Ovary (tissue), 9 donors: ENCODE data around the gene MYO5B. TPM values are rescaled to one million over a fixed set of nuclear protein-coding genes. Genes with fewer than 3 reads are reported as not detected.
"Not testable (repeated sequence)": the region's sequence is repeated elsewhere in the genome, so short reads cannot be mapped to it uniquely, and the experiment has no call there.

Experiments used
- DNase-seq, 5 donors: peaks; one replicate each; pipeline ENCODE4 v3.0.0-alpha.2; 2019 to 2020
- H3K27ac ChIP-seq, 2 donors: fragments of 200-600 bp; one replicate each; pipeline versions ENCODE4 v1.5.1 to v1.8.0; 2019 to 2022
- H3K27me3 ChIP-seq: fragments of 200-600 bp; one replicate; pipeline ENCODE4 v1.8.0; 2022
- H3K36me3 ChIP-seq: fragments of 200-600 bp; sonication (generic); one replicate; pipeline ENCODE4 v1.5.1; 2019
- H3K4me1 ChIP-seq: one replicate; pipeline ENCODE4 v1.8.1; 2013; ENCODE audit warnings: mild to moderate bottlenecking, moderate library complexity; ENCODE audit not compliant: insufficient read depth
- H3K4me3 ChIP-seq: fragments of 200-600 bp; sonication (generic); one replicate; pipeline ENCODE4 v1.5.1; 2017
- H3K9me3 ChIP-seq, 2 donors: fragments of 200-600 bp in 1 of 2; sonication (generic) in 1 of 2; one replicate each; pipeline versions ENCODE4 v1.5.1 to v1.8.1; 2013 to 2019; ENCODE audit warnings: mild to moderate bottlenecking in 1 of 2, moderate library complexity in 1 of 2
- EP300 ChIP-seq: sonication (generic); formaldehyde crosslinking; IDR thresholded peaks from one replicate; pipeline ENCODE4 v1.6.1; 2017; ENCODE audit warnings: antibody characterized with exemption
- POLR2A ChIP-seq: fragments of 450-650 bp; IDR thresholded peaks from one replicate; pipeline ENCODE4 v1.6.1; 2017; ENCODE audit warnings: antibody characterized with exemption, mild to moderate bottlenecking, moderate library complexity
- WGBS, 3 donors: extraction: QIAGEN DNeasy Blood & Tissue Kit in 1 of 3; methylation state at CpG; one replicate each; pipeline versions ENCODE4 v1.1.5 to v1.1.7; 2013 to 2017; 5-methylcytosine and 5-hydroxymethylcytosine counted together
- intact Hi-C, 4 donors: fragments of 100-400 bp; cut with DNase I; formaldehyde crosslinking; loops; one replicate each; pipeline versions ENCODE4 v1.11.0 to v1.15.1; 2022 to 2023
- polyA plus RNA-seq, 2 donors: library from polyadenylated mRNA; stranded (reverse); fragments of 200-250 nt in 1 of 2; fragments of 350-450 nt in 1 of 2; fragmentation: Illumina TruSeq in 1 of 2; extraction: RNeasy Lipid Tissue Mini Kit (QIAGEN cat#74804) in 1 of 2; gene quantifications; one replicate each; pipeline ENCODE4 v1.2.3, GENCODE V29; 2013 to 2014
- total RNA-seq, 7 donors: library from RNA; depleted of rRNA in 2 of 7; stranded (reverse); fragments of >200 nt in 2 of 7; fragmentation: NEBNext Ultra II Directional in 3 of 7; extraction: Animal tissue kit (Norgen Biotek cat#: 25700) in 3 of 7; gene quantifications; one replicate each; pipeline versions ENCODE4 v1.1.0 to v1.2.4, GENCODE V29; 2016 to 2023
- TF ChIP-seq, protein P1 (sequence below), 3 donors: fragments of 450-650 bp in 2 of 3; fragments of 200-600 bp in 1 of 3; IDR thresholded peaks; one replicate each; pipeline versions ENCODE4 v1.5.1 to v1.8.0; 2016 to 2022; ENCODE audit warnings: antibody characterized with exemption in 3 of 3, mild to moderate bottlenecking in 1 of 3
- donor health status: DM: no; HTN: no; CAD: no; lungs with moderate emphysema.
- donor health status: DM: no; HTN: no; CAD: no.
- donor health status: Bipolar disorder and iron deficiency.
- donor health status: DM: yes; HTN: yes; CAD: no.
- donor health status: DM: no; HTN: no; CAD: no.
- donor health status: DM: yes; HTN: yes; CAD: no.

The MYO5B gene
- total and polyA plus RNA-seq, 9 donors: 0.25 to 25.5 (median 1.5) TPM

DNA sequence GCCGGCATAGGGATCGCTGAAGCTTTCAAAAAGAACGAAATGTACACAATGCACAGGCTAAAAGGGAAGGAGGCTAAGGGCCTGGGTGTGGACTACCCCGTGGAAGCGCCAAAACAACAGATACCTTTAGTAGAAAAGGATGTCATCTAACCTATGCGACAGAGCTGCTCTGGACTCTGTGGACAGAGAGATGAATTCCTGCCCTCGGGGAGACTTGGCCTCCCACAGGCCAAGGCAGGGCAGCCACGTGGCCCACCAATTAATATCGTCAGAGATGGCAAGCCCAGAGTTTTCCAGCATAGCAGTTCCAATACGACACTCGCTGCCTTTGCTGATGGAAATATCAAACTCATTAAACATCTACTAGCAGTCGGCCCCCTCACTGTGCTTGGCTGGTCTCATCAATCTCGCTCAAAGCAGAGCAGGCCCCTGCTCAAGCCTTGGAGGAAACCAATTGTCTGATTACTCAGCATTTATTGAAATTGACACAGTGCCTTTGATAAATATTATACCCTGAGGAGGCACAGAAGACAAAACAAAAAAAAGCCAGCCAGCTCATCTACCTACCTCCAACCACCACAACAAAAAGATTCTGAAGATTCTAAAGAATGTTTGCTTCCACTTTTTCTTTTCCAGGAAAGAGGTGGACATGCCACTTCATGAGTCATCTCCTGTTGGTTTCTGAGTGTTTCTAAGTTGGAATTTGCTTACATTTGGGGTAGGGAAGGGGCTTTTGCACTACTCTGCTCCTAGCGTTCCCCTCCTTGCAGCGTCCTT, 302.6 kb downstream of the MYO5B start:
- intact Hi-C loops: no loop called here
- H3K36me3 ChIP-seq: no peaks in the 10 kb centered on the region
- WGBS, 3 donors: 61 to 70% (median 70%) methylated on average over 15 of the region's 15 CpGs
- no peaks in the 10 kb centered on the region for H3K9me3 ChIP-seq
- H3K4me3 ChIP-seq: no peak overlapping the region
- no peak overlapping the region for H3K27ac ChIP-seq
- no peaks in the 10 kb centered on the region for H3K27me3 ChIP-seq
- no peak for DNase-seq
- TF ChIP-seq, protein P1, sequence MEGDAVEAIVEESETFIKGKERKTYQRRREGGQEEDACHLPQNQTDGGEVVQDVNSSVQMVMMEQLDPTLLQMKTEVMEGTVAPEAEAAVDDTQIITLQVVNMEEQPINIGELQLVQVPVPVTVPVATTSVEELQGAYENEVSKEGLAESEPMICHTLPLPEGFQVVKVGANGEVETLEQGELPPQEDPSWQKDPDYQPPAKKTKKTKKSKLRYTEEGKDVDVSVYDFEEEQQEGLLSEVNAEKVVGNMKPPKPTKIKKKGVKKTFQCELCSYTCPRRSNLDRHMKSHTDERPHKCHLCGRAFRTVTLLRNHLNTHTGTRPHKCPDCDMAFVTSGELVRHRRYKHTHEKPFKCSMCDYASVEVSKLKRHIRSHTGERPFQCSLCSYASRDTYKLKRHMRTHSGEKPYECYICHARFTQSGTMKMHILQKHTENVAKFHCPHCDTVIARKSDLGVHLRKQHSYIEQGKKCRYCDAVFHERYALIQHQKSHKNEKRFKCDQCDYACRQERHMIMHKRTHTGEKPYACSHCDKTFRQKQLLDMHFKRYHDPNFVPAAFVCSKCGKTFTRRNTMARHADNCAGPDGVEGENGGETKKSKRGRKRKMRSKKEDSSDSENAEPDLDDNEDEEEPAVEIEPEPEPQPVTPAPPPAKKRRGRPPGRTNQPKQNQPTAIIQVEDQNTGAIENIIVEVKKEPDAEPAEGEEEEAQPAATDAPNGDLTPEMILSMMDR (IDR thresholded peaks at IDR 0.05): no peak
- TF ChIP-seq POLR2A (no peak), EP300 (no peak)
- H3K4me1 ChIP-seq: no peaks in the 10 kb centered on the region

DNA sequence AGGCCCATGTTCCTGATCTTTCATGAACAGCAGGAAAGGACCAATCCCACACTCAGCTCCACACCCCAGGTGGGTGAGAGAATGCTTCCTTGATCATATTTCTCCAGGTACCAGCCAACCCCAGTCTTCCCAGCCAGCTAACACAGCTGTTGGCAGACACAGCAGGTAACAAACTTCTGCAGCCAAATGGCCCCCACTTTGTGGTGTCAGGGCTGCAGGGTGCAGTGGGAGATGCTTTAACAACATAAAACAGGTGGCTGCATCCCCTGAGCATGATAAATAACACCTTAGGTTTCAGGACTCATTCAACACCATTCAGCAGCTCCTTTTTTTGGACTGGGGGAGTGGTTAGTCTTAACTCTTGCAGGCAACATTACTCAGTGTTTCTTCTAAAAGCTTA, 304.9 kb downstream of the MYO5B start:
- Histone ChIP-seq H3K4me3 (no peak overlapping the region), H3K4me1 (no peaks in the 10 kb centered on the region), H3K27ac (no peak overlapping the region), H3K27me3 (no peaks in the 10 kb centered on the region), H3K9me3 (no peaks in the 10 kb centered on the region), H3K36me3 (no peaks in the 10 kb centered on the region)
- no peak for TF ChIP-seq POLR2A
- no peak for TF ChIP-seq EP300
- TF ChIP-seq, protein P1 (IDR thresholded peaks at IDR 0.05): no peak
- DNase-seq: no peak
- intact Hi-C loops: no loop called here

DNA sequence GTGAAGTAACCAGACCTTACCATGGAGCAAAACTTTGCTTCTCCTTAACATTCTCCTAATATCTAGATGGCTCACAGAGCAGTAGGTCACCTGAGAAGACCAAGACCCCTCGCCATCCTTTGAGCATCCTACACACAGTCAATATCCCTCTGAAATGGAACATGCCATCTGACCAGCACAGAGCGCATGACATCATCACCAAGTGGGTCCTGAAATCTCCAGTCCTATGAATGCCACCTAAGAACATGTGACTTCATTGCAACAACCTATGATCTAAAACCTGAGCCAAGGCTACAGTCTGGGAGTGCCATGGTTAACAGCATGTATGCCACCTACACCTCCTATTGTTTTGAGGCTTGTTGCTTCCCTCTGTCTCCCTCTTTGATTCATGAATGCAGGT, 305.4 kb downstream of the MYO5B start:
- H3K4me1 ChIP-seq, H3K9me3 ChIP-seq, H3K4me3 ChIP-seq, intact Hi-C loops, H3K27ac ChIP-seq, DNase-seq, H3K36me3 ChIP-seq, H3K27me3 ChIP-seq: not testable (repeated sequence)
- 32 to 41% (median 38%) methylated on average over 2 of the region's 2 CpGs for WGBS, 3 donors

DNA sequence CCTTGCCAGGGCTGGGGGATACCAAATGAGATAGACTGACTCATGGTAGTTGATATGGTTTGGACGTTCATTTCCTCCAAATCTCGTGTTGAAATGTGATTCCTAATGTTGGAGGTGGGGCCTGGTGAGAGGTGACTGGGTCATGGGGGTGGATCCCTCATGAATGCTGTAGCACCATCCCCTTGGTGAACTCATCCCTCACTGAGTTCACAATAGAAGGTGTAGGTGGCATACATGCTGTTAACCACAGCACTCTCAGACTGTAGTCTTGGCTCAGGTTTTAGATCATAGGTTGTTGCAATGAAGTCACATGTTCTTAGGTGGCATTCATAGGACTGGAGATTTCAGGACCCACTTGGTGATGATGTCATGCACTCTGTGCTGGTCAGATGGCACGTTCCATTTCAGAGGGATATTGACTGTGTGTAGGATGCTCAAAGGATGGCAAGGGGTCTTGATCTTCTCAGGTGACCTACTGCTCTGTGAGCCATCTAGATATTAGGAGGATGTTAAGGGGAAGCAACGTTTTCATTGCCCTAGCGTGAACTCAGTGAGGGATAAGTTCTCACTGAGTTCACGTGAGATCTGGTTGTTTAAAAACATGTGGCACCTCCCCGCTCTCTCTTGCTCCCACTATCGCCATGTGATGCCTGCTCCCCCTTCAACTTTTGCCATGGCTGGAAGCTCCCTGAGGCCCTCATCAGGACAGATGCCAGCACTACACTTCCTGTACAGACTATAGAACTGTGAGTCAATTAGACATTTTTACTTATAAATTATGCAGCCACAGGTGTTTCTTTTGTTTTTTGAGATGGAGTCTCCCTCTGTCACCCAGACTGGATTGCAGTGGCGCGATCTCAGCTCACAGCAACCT, 307.8 kb downstream of the MYO5B start:
- no peaks in the 10 kb centered on the region for H3K27me3 ChIP-seq
- intact Hi-C loops: no loop called here
- H3K4me3 ChIP-seq: no peak overlapping the region
- H3K27ac ChIP-seq: no peak overlapping the region
- no peaks in the 10 kb centered on the region for H3K4me1 ChIP-seq
- no peak for DNase-seq
- 37 to 55% (median 45%) methylated on average over 10 of the region's 10 CpGs for WGBS, 3 donors
- no peak for TF ChIP-seq POLR2A
- TF ChIP-seq, protein P1 (IDR thresholded peaks at IDR 0.05): no peak
- H3K9me3 ChIP-seq: no peaks in the 10 kb centered on the region
- no peaks in the 10 kb centered on the region for H3K36me3 ChIP-seq

DNA sequence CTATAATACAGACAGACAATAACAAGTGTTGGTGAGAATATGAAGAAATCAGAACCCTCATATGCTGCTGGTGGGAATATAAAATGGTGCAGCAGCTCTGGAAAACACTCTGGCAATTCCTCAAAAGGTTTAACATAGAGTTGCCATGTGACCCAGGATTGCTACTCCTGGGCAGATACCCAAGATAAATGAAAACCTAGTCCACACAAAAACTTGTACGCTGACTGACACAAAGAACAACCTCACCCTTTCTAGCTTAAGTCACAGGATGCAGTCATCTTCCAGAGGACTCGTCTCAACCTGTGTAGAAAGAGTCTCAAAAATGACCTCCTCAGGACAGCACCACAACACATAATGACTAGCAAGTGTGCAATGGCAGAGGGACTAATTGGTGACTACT, 310.0 kb downstream of the MYO5B start:
- DNase-seq: no peak
- H3K36me3 ChIP-seq: no peaks in the 10 kb centered on the region
- no peaks in the 10 kb centered on the region for H3K4me1 ChIP-seq
- no peaks in the 10 kb centered on the region for H3K27me3 ChIP-seq
- intact Hi-C loops: no loop called here
- H3K4me3 ChIP-seq: no peak overlapping the region
- no peak overlapping the region for H3K27ac ChIP-seq
- no peaks in the 10 kb centered on the region for H3K9me3 ChIP-seq
- TF ChIP-seq, protein P1 (IDR thresholded peaks at IDR 0.05): no peak
- TF ChIP-seq EP300: no peak
- TF ChIP-seq POLR2A: no peak
- WGBS, 3 donors: 80 to 88% (median 84%) methylated on average over 2 of the region's 2 CpGs
